HuH-7 (cell line): ENCODE measurements around the gene TRIP13.
"Not testable (repeated sequence)": the region's sequence is repeated elsewhere in the genome, so short reads cannot be mapped to it uniquely, and the experiment has no call there.

ENCODE experiments used
- DNase-seq: peaks from one replicate; pipeline ENCODE4 v3.0.0; 2011; ENCODE audit warnings: low spot score

TRIP13 gene

DNA sequence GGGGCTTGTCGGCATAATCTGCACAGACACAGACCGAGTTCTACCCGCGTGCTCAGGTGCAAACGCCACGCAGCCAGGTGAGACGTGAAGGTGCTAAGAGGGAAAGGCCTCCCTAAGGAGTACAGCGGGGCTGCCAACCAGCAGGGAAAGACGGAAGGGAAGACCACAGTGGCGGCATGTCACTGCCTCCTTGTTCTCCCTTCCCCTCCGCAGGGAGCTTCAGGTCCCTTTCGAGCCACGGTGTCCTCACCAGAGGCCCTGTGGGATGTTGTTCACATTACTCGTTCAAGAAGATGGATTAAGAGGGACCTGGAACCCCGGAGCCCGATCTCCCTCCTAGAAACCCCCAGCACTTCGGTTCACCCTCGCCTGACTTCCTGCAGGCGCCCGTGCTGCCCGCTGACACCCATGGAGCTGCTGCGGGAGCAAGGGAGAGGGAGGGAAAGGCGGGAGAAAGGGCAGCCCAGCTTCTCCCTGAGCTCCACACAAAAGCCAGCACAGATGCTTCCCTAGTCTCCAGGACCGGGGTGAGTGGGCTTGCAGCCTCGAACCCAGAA, 769 bp upstream of the TRIP13 start:
- DNase-seq, result no peak

DNA sequence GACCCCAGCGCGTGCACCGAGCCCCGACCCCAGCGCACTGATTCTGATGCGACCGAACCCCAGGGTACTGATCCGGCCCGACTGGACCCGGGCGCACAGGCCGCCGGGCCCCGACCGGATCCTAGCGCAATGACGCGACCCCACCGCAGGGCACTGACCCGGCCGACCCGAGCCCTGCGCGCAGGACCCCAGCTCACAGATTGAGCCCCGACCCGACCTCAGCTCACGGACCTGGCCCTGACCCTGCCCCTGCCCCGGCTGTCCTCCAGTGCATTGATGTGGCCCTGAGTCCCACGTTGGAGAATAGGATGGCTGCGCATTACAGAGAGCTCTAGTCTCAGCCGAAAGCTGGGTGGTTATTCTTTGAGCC, 438 bp downstream of the TRIP13 start:
- DNase-seq, result no peak

DNA sequence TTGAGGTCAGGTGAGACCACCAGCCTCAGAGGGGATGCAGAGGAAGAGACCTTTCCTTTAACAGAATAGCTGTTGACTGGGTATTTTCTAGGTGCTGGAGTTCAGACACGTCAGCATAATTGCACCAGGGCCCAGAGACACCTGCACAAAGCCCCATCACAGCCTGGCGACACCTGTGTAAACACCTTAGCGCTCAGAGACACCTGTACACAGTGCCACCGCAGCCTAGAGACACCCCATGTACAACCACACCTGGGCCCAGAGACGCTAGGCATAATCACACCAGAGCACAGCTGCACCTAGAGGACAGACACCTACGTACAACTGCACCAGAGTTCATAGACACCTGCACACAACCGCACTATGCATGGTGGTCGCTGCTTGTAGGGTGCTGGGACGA, 1.0 kb downstream of the TRIP13 start:
- peak; percentile 24 for DNase-seq

DNA sequence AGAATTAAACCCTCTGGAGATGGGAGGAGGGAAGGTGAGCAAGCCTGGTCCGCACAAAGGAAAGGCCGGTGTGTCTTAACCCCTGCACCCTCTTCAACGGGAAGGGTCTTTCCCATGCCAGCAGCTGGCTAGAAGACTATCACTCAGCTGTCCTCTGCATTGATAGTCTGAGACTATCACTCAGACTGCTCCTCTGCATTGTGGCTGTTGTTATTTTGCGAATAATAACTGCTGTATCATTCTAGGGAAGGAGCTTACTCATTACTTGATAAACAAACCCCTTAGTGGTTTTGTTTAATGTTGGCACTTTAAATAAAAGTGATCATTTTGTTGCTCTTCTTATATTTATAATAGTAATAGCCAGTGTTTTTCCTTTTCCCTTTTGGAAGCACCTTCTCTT, 8.1 kb downstream of the TRIP13 start:
- no peak for DNase-seq

DNA sequence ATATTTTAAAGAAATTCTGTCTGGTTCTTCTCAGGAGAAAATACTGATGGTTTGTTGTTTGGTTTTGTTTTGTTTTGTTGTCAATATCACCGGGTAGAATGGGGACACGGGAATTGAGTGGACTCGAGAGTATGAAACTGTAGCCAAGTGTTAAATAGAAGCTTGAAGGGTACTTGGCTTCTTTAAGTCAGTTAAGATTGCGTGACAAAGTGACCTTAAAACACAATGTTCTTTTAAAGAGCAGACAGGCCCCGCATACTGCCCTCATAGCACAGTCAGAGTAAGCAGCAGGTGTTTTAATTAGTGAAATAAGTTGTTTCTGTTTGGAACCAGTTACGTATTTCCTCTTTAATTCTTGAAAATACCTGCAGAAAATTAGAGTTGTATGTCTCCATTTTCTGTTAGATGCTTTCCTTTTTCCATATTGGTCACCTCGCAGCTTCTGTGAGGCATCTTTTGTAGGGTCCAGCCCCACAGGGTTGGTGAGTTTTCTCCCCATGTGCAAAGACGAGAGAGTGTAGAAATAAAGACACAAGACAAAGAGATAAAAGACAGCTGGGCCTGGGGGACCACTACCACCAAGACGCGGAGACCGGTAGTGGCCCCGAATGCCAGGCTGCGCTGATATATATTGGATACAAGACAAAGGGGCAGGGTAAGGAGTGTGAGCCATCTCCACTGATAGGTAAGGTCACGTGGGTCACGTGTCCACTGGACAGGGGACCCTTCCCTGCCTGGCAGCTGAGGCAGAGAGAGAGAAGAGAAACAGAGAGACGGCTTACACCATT, 9.6 kb downstream of the TRIP13 start:
- DNase-seq, result no peak

DNA sequence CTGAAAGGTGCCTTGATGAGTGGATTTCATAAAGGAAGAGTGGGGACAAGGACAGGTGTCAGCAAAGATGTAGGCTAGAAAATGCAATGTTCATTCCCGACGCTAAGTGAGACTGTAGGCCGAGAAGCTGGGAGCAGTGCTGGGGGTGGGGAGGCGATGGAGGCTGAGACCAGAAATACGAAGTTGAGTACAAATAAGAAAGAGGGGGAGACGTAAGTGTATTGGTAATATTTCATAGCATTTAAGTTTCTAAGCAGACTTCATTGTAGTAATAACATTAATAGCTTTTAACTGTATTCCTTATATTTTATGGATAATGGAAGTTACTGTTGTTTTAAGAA, 11.0 kb downstream of the TRIP13 start:
- DNase-seq, result no peak

DNA sequence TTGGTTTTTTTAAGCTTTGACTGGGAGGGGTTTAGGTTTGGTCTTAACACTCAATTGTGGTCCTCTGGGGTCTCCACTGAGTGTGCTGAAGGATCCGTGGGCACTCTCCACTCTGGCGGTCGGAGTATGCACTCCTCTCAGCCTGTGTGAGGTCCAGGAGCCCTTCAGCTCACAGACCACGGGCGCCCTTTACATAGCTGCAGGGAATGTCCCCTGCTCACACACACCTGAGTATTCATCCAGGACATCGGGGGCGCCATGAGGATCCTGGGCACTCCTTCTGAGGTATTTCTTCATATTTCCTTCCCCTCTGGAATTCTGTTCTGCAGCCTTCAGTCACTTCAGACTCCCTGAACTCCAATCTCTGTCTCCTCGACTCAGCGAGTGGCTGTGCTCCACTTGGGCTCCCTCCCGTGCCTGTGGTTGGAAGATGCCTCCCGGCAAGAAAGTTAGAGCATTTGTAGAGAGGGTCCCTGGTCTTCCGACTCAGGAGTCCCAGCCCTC, 12.5 kb downstream of the TRIP13 start:
- DNase-seq, result no peak

DNA sequence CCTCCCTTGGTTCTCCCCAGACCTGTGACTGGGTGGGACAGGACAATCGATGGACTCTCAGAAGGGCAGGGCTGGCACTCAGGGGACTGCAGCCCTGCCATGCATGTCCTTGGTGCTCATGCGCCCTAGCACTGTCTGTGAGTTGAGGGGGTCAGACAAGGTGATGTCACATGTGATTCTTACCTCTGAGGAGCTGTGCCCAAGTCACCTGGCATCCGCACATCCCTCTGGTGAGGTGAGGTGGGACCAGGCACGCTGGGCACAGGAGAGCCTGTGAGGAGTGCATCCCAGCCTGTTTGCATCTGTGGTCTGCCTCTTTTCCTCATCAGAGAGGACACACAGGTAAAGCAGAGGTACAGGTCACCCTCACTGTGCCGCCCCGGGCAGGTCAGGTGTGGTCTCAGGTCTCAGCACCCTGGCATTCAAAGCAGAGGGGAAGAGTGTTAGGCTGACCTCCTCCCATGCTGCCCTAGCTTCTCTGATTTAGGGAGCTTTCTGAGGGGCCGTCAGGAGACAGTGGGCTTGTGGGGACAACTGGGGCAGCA, 14.8 kb downstream of the TRIP13 start:
- no peak for DNase-seq

DNA sequence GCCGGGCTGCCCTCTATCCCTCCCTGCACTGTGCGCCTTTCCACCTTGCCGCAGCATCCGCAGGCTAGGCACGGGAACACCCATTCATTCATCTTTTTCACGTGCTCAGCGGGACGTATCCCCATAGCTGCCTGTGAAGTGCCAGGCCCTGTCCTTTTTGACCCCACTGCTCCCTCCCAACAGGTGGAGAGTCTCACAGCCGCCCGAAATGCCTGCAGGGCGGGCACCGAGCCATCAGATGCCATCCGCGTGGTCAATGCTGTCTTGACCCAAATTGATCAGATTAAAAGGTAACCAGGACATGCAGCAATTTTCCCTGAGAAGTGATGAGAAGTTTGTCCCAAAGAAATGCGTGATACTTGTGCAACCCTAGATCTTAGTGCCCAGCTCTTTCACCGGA, 15.5 kb downstream of the TRIP13 start:
- no peak for DNase-seq

DNA sequence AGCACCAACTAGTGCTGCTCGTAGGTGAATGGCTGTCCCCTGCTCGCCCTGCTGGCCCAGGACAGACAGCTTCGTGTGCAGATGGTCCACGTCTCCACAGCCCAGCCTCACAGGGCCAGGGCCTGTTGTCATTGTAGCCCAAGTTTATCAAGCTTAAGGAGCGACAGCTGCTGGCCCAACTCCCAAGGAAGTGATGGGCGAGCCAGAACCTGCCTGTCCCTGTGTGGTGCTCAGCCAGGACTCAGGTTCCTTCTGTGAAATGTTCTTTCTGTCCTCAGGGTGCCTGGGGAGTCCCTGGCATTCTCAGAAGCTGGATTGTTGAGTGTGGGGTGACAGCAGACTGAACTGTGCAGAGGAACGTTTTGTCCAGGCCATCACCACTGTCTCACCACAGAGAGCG, 16.4 kb downstream of the TRIP13 start:
- DNase-seq, result no peak

DNA sequence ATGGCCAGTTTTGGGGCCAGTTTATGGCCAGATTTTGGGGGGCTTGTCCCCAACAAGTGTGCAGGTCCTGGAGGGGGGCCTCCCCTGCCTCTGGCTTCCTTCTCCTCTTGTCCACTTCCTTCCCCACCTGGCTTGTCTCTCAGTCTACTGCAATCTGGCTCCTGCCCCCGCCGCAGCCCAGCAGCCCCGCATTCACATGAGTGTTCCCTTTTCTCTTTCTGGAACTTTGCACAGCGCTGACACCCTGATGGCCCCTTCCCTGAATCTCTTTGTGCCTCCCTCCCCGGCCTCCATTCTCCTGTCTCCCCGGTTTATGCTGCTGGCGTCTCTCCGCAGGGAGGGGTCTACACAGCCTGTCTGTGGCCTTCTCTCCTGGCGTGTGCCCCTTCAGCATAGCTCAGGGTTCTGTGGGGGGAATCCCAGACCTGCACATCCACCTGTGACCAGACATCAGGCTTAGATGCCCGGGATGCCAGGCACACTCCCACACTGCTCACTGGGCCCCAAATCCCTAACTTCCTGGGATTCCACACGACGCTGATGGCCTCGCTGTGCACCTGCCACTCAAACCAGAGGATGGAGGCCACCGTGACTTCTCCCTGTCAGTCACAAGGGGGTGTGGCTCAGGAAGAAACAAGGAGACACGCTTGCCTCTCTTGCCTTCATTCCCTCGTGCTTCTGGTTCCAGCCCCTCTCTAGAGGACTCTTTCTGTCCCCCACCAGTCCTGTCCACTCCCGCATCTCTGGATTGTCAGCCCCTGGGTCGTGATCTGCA, 17.5 kb downstream of the TRIP13 start:
- DNase-seq, result no peak

DNA sequence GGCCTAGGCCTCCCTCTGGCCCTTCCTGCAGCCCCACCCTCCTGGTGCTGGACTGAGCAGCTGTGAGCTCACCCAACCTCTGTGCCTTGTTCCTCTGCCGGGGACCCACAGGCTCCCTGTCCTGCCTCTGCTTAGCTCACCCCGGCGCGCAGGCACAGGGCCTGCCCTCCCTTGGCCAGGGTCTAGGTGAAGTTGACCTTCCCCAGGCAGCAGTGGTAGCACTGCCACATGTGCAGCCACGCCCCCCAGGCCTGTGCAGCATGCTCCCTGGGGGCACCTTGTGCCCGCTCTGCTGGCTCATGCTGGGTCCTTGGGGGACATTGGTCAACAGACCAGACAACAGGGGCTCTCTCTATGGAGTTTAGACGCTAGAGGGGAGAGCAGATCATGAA, 18.1 kb downstream of the TRIP13 start:
- DNase-seq, result no peak

DNA sequence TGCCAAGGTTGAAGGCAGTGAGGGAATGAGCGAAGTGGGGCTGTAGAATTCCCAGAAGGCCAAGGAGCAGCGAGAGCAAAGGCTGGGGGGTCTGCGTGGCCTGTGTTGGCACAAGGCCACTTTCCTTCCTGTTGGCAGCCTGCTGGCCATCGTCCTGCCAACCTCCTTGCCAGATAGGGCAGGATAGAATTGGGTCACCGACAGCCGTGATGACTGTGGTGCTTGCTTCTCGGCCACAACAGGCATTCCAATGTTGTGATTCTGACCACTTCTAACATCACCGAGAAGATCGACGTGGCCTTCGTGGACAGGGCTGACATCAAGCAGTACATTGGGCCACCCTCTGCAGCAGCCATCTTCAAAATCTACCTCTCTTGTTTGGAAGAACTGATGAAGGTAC, 18.9 kb downstream of the TRIP13 start:
- DNase-seq, result no peak

DNA sequence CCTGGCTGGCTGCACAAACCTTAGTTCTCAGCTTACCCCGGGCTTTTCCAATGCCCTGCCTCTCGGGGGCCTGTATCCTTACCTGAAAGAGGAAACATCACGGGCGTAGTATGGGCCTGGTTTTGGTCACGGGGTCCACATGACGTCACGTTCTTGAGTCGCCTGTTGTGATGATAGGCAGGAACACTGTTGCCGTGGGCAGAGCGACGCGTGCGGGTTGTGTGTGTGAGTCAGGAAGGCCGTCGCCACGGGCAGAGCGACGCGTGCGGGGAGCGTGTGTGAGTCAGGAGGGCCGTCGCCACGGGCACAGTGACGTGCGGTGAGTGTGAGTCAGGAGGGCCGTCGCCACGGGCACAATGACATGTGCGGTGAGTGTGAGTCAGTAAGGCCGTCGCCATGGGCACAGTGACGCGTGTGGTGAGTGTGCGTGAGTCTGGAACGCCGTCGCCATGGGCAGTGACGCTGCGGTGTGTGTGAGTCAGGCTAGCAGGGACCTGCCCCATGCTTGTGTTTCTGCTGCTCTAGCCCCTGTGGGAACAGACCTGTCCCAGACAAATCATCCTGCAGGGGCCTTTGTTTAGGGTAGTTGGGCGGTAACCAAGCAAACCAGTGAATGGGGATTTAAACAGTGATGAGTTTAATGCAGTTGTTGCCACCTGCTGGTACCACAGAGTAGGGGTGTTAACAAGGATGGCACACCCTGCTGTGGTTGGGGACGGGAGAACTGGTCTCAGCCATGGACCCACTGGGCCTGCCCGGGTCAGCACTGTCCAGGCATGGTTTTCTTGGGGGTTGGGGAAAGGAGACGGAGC, 19.8 kb downstream of the TRIP13 start:
- DNase-seq, result no peak

DNA sequence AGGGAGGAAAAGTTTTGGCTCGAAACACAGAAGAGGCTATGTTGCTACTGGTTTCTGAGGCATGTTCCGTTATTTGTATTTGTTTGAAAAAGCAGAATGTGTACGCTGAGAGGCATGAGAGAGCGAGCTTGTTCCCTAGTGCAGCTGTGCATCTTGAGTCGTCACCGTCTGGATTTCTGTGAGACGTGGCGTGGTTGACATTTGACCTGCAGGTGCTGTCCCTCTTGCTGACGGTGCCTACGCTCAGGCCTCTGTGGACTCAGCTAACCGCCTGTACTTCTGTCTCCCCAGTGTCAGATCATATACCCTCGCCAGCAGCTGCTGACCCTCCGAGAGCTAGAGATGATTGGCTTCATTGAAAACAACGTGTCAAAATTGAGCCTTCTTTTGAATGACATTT, 21.5 kb downstream of the TRIP13 start:
- no peak for DNase-seq

DNA sequence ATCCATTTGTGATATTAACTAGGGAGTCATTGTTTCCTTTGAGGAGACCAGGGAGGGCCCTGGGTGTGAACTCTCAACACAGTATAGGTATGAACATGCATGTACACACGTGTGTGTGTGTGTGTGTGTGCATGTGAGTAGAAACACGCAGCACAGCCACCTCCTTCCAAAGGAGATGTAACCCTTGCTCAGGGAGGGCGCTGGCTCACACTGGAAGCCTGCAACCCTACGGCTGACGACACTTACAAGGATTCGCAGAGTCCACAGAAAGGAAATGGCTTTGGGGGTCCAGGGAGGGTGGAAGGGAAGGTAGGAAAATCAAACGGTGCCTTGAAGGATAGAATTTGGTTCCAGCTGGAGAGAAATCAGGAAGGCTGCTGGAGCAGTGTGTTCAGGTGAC, 21.9 kb downstream of the TRIP13 start:
- no peak for DNase-seq

DNA sequence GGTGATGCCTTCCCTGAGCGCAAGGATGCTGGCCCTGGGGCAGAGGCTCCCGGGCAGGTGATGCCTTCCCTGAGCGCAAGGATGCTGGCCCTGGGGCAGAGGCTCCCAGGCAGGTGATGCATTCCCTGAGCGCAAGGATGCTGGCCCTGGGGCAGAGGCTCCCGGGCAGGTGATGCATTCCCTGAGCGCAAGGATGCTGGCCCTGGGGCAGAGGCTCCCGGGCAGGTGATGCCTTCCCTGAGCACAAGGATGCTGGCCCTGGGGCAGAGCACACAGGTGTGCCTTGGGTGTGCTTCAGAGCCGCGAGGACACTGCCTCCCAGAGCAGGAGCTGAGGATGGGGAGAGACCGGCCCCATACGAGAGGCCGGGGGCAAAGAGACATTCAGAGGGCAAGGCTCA, 22.7 kb downstream of the TRIP13 start:
- not testable (repeated sequence) for DNase-seq

DNA sequence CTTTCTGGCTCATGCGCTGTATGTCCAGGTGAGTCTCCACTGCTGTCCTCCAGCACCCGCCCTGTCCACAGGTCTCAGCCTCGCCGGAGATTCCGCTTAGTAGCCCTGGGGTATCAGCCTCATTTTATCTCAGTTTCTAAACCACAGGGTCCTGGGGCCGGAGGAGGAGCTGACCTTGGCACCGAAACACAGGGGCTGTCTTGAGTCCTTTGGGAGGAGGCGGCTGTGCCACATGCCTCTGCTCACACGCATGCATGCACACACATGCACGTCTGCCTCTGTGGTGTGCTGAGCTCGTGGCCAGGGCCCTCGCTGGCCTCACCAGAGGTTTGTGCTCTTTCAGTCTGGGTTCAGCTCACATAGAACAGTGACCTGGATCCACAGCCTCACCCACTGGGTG, 23.3 kb downstream of the TRIP13 start:
- no peak for DNase-seq

DNA sequence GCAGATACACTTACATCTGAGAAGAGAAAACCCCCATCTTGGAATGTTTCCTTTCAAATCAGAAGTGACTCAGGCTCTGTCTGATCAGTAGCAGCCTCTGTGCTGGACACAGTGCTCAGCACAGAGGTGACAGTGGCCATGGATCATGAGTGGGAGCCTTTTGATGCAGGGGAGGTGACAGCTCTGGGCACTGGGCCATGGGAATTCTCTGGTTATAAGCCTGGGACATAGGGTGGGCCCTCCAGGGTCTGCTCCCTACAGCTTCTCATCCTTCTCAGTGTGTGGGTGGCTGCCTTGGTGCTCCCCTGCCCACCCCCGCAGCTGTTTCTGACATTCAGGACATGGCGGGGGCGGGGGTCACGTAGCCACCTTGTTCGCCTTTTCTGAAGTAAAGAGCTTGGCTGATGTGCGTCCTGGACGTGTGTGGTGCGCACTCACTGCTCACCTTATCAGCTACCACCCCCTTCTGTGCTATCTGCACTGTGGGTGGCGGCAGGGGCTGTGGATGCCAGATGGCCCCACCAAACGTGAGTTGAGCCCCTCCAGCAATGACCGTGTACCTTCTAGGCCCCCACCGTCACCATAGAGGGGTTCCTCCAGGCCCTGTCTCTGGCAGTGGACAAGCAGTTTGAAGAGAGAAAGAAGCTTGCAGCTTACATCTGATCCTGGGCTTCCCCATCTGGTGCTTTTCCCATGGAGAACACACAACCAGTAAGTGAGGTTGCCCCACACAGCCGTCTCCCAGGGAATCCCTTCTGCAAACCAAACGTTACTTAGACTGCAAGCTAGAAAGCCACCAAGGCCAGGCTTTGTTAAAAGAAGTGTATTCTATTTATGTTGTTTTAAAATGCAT, 24.0 kb downstream of the TRIP13 start:
- DNase-seq, result no peak

DNA sequence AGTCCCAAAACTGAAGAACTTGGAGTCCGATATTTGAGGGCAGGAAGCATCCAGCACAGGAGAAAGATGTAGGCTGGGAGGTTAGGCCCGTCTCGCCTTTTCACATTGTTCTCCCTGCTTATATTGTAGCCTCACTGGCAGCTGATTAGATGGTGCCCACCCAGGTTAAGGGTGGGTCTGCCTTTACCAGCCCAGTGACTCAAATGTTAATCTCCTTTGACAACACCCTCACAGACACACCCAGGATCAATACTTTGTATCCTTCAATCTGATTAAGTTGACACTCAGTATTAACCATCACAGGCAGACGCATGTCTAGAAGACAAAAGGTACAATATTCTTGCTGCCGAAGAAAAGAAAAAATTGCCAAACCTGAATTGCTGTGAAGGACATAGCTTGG, 26.0 kb downstream of the TRIP13 start:
- DNase-seq, result not testable (repeated sequence)

DNA sequence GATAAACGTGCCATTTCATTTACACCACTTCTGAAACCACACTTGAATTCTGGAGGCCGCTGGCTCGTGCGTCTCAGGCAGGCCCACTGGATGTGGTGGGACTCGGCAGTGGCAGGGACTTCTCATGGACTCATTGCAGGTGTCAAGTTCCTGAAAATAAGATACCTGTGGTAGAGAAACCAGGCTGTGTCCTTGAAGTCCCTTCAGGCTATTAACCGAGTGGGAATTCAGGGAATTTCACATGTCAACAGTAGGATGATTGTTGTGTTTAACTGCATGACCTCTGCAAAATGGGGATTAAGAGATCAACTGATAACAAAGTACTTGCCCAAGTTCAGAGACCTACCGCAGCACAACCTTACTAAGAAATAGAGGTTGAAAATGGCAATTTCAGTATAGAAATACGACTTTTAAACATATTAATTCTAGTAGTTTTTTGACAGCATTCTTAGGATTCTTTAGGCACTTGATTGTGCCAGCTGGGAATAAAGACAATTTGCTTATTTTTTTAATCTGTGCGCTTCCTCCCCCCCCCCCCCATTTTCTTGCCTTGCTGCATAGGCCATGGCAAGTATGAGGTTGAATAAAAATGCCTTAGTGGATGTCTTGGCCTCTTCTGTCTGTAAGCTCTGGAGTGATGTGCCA, 26.8 kb downstream of the TRIP13 start:
- DNase-seq, result peak; percentile 78
